K562 (cell line): ENCODE data around the gene SUDS3. TPM values are rescaled to one million over a fixed set of nuclear protein-coding genes. Genes with fewer than 3 reads are reported as not detected.
A peak's percentile ranks its signal among the peaks of the same experiment; 100 is the strongest.

Source experiments
- CCNT2 ChIP-seq: IDR thresholded peaks from 2 replicates; pipeline ENCODE4 v1.6.1; 2011; ENCODE audit warnings: borderline replicate concordance, low read depth, mild to moderate bottlenecking, moderate library complexity, mixed read lengths, low read length; ENCODE audit not compliant: insufficient read length; ENCODE audit errors: extremely low read depth
- CSDE1 ChIP-seq, 2 experiments: fragments of 450-650 bp; IDR thresholded peaks; 2 replicates each; pipeline ENCODE4 v1.6.1; 2016; ENCODE audit warnings: mild to moderate bottlenecking in 1 of 2
- EWSR1 ChIP-seq: fragments of 450-650 bp; IDR thresholded peaks from 2 replicates; pipeline ENCODE4 v1.6.1; 2018; ENCODE audit warnings: borderline replicate concordance, mild to moderate bottlenecking, low read depth, moderate library complexity; ENCODE audit not compliant: partially characterized antibody
- FIP1L1 ChIP-seq: fragments of 200-400 bp; formaldehyde crosslinking; IDR thresholded peaks from 2 replicates; pipeline ENCODE4 v1.6.1; 2018; ENCODE audit warnings: mild to moderate bottlenecking, low read depth, low read length; ENCODE audit not compliant: poor library complexity, severe bottlenecking
- KDM4B ChIP-seq, 2 experiments: fragments of 450-650 bp in 1 of 2; sonication (generic) in 1 of 2; IDR thresholded peaks; 2 replicates each; pipeline ENCODE4 v1.6.1; 2016 to 2017; ENCODE audit warnings: borderline replicate concordance in 2 of 2, antibody characterized with exemption in 1 of 2, low read depth in 1 of 2, mild to moderate bottlenecking in 1 of 2
- L3MBTL2 ChIP-seq: fragments of 450-650 bp; IDR thresholded peaks from 2 replicates; pipeline ENCODE4 v1.6.1; 2016; ENCODE audit warnings: mild to moderate bottlenecking, moderate library complexity
- NCOA2 ChIP-seq, 2 experiments: fragments of 450-650 bp; IDR thresholded peaks; 2 replicates each; pipeline ENCODE4 v1.6.1; 2018; ENCODE audit warnings: mild to moderate bottlenecking in 2 of 2, moderate library complexity in 1 of 2; ENCODE audit not compliant: partially characterized antibody in 2 of 2
- SAFB ChIP-seq: fragments of 200-400 bp; formaldehyde crosslinking; IDR thresholded peaks from 2 replicates; pipeline ENCODE4 v1.6.1; 2017; ENCODE audit warnings: low read depth, low read length, borderline replicate concordance
- THRA ChIP-seq: fragments of 450-650 bp; IDR thresholded peaks from 2 replicates; pipeline ENCODE4 v1.6.1; 2017; ENCODE audit warnings: mild to moderate bottlenecking, moderate library complexity
- TRIM25 ChIP-seq: fragments of 450-650 bp; IDR thresholded peaks from 2 replicates; pipeline ENCODE4 v1.7.0; 2016; ENCODE audit warnings: borderline replicate concordance
- ZNF263 ChIP-seq: sonication (generic); formaldehyde crosslinking; IDR thresholded peaks from 2 replicates; pipeline ENCODE4 v1.8.0; 2022; ENCODE audit warnings: mild to moderate bottlenecking, missing genetic modification reagents, borderline replicate concordance
- ZNF586 ChIP-seq: fragments of 450-650 bp; formaldehyde crosslinking; conservative IDR thresholded peaks from 2 replicates; pipeline ENCODE4 v1.4.0; 2020; ENCODE audit warnings: mild to moderate bottlenecking, moderate library complexity
- ZNF778 ChIP-seq: fragments of 450-650 bp; formaldehyde crosslinking; IDR thresholded peaks from 2 replicates; pipeline ENCODE4 v1.4.0; 2020; ENCODE audit warnings: mild to moderate bottlenecking, moderate library complexity
- polyA plus RNA-seq, 8 experiments: library from polyadenylated mRNA; depleted of rRNA in 4 of 8; stranded (reverse) in 5 of 8; unstranded in 3 of 8; fragments of >200 nt; fragmentation: Nextera tagmentation in 2 of 8; fragmentation: Illumina TruSeq in 1 of 8; extraction: Ambion mirVana in 2 of 8; extraction: Trizol in 1 of 8; gene quantifications; 2 replicates each; pipeline versions ENCODE4 v1.2.1 to v1.2.3, GENCODE V29; 2011 to 2014; ENCODE audit warnings: inconsistent platforms in 1 of 8, missing spikeins in 1 of 8
- total RNA-seq, 7 experiments: library from RNA; depleted of rRNA in 6 of 7; stranded (reverse); fragments of >200 nt in 6 of 7; fragmentation: Illumina TruSeq in 2 of 7; extraction: Trizol in 2 of 7; gene quantifications; 2 replicates each; pipeline versions ENCODE4 v1.2.1 to v1.2.3, GENCODE V29; 2011 to 2021; ENCODE audit warnings: low replicate concordance in 1 of 7
- TF ChIP-seq, protein P1 (sequence below), 2 experiments: fragments of 450-650 bp; IDR thresholded peaks; 2 replicates each; pipeline ENCODE4 v1.6.1; 2016; ENCODE audit warnings: mild to moderate bottlenecking in 2 of 2, borderline replicate concordance in 1 of 2, low read depth in 1 of 2, moderate library complexity in 1 of 2

The SUDS3 gene
- total and polyA plus RNA-seq, 9 of the 15 experiments (the other 6 are each of a cell fraction or from before 2014, with no cell fraction given), result 6.6 to 30.5 (median 23.3) TPM

- TF ChIP-seq TRIM25 (no peak), SAFB (no peak), KDM4B (IDR thresholded peaks at IDR 0.05; ENCODE audit: borderline replicate concordance in 2 of 2, low read depth in 1 of 2) (no peak), ZNF778 (CRISPR knock-in tag) (no peak), FIP1L1 (peak; percentile 98), THRA (no peak), ZNF586 (CRISPR knock-in tag) (no peak), ZNF263 (CRISPR knock-in tag) (0 out of 2 replicates have a peak, but pooled peaks have one; percentile 19), NCOA2 (IDR thresholded peaks at IDR 0.05; ENCODE audit: partially characterized antibody in 2 of 2) (peak in 1 of 2 experiments; percentile 99), L3MBTL2 (no peak), CSDE1 (IDR thresholded peaks at IDR 0.05) (no peak), CCNT2 (no peak), EWSR1 (no peak)
- TF ChIP-seq, protein P1, sequence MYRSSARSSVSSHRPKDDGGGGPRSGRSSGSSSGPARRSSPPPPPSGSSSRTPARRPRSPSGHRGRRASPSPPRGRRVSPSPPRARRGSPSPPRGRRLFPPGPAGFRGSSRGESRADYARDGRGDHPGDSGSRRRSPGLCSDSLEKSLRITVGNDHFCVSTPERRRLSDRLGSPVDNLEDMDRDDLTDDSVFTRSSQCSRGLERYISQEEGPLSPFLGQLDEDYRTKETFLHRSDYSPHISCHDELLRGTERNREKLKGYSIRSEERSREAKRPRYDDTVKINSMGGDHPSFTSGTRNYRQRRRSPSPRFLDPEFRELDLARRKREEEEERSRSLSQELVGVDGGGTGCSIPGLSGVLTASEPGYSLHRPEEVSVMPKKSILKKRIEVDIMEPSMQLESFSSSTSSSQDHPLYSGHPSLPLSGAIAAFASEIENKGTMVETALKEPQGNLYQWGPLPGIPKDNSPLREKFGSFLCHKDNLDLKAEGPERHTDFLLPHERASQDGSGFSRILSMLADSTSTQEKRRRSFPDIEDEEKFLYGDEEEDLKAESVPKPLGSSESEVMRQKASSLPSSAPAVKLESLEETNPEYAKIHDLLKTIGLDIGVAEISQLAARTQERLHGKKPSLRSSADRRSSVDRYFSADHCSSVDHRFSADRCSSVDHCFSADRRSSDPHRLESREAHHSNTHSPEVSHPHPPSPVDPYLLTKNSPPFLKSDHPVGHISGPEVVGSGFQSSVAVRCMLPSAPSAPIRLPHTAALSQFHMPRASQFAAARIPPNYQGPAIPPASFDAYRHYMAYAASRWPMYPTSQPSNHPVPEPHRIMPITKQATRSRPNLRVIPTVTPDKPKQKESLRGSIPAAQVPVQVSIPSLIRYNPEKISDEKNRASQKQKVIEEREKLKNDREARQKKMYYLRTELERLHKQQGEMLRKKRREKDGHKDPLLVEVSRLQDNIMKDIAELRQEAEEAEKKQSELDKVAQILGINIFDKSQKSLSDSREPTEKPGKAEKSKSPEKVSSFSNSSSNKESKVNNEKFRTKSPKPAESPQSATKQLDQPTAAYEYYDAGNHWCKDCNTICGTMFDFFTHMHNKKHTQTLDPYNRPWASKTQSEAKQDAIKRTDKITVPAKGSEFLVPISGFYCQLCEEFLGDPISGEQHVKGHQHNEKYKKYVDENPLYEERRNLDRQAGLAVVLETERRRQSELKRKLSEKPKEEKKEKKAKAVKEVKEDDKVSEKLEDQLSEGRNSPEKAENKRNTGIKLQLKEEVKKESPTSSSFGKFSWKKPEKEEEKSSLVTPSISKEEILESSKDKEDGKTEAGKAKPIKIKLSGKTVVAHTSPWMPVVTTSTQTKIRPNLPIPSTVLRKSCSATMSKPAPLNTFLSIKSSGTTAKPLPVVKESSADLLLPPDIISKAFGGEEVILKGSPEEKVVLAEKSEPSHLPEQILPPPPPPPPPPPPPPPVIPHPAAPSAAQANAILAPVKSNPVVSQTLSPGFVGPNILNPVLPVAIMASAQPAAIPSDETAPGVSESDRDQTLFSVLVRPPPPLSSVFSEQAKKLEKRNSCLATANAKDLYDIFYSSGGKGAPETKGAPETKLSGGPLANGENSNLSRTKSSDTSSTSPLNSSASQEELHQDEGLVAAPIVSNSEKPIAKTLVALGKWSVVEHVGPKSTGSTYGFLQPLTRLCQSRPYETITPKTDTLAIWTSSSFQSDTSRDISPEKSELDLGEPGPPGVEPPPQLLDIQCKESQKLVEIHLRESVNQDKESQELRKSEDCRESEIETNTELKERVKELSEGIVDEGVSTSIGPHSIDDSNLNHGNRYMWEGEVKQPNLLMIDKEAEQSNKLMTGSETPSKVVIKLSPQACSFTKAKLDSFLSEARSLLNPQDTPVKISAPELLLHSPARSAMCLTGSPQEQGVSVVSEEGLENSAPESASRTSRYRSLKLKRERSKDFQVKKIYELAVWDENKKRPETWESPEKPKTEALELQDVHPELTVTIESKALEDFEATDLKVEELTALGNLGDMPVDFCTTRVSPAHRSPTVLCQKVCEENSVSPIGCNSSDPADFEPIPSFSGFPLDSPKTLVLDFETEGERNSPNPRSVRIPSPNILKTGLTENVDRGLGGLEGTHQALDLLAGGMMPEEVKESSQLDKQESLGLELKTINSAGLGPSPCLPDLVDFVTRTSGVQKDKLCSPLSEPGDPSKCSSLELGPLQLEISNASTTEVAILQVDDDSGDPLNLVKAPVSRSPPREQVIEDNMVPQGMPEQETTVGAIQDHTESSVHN (IDR thresholded peaks at IDR 0.05; ENCODE audit: borderline replicate concordance in 1 of 2, low read depth in 1 of 2), result no peak
Measured at GRCh38 chr12:118376089-118377020, at the start of gene SUDS3 (continued).
